Fibroblast of mammary gland (primary cell): ENCODE measurements around the gene PGA4.

Source experiments
- DNase-seq: peaks from one replicate; pipeline ENCODE4 v3.0.0-alpha.2; 2010; ENCODE audit warnings: low read depth
- H3K4me3 ChIP-seq: 2 replicates; pipeline ENCODE4 v1.5.1; 2011; ENCODE audit warnings: low read depth, mild to moderate bottlenecking, low read length, moderate library complexity; ENCODE audit not compliant: control insufficient read depth
- TF ChIP-seq, protein P1 (sequence below): conservative IDR thresholded peaks from 2 replicates; pipeline ENCODE4 v1.5.1; 2011; ENCODE audit warnings: low read depth, low read length, inconsistent platforms; ENCODE audit not compliant: control insufficient read depth, insufficient read depth

Gene PGA4

DNA sequence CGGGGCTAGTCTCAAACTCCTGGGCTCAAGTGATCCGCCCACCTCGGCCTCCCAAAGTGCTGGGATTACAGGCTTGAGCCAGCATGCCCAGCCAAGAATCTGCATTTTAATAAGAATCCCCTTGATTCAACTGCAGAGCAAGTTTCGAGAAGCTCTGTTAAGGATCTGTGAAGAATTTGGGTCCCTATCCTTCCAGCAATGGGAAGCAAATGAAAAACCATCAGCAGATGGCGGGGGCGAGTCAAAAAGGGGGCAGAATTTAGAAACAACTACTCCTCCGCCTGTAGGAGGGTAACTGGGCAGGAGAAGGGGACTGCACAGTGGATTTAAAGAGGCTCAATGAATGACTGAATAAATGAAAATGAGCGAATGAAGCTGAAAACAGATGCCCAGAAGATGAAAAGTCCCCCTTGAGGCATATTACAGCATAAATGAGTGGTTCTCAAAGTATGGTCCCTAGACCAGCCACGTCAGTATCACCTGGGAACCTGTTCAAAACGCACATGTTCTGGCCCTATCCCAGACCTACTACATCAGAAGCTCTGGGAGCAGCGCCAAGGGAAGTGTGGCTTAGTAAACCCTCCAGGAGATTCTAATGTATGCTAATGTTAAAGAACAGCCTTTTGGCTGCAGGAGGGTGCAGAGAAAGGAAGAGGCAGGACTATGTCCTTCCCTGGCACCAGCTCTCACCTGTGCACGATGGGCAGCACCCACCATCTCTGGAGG lies 58.0 kb downstream of the PGA4 start:
- peak; percentile 45 for DNase-seq
- TF ChIP-seq, protein P1, sequence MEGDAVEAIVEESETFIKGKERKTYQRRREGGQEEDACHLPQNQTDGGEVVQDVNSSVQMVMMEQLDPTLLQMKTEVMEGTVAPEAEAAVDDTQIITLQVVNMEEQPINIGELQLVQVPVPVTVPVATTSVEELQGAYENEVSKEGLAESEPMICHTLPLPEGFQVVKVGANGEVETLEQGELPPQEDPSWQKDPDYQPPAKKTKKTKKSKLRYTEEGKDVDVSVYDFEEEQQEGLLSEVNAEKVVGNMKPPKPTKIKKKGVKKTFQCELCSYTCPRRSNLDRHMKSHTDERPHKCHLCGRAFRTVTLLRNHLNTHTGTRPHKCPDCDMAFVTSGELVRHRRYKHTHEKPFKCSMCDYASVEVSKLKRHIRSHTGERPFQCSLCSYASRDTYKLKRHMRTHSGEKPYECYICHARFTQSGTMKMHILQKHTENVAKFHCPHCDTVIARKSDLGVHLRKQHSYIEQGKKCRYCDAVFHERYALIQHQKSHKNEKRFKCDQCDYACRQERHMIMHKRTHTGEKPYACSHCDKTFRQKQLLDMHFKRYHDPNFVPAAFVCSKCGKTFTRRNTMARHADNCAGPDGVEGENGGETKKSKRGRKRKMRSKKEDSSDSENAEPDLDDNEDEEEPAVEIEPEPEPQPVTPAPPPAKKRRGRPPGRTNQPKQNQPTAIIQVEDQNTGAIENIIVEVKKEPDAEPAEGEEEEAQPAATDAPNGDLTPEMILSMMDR = no peak

DNA sequence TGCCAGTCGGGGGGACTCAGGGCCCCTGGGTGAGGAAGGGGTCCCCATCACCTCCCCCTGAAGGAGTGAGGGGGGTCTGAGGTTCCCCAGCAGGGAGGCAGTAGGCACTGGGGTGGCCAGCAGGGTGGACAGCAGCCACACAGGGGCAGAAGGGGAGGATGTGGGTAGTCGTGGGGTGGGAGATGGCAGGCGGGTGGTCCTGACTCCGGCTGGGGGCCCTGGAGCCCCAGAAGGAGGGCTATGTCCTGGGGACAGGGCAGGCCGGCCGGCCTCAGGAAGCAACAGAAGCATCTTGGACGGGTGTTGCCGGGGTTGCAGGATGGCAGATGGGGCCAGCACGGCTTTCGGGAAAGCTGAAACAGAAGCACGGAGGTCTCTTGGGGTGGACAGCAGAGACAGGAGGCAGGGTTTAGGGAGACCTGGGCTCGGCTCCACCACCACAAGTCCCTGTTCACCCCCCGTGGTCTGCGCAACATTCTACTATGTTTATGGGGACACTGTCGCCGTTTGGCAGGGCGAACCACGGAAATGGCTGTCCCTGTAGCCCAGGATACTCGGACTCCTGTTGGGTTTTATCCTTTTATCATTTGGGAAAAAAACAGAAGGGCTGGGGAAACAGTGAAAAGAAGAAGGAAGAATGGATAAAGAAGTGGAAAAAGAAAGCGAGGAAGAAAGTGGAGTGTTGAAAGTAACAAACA lies 58.9 kb downstream of the PGA4 start:
- no peak overlapping the region for H3K4me3 ChIP-seq
- TF ChIP-seq, protein P1 = no peak

More for the DNA sequence above, 58.0 kb downstream of the PGA4 start:
- no peak overlapping the region for H3K4me3 ChIP-seq

More for the DNA sequence above, 58.9 kb downstream of the PGA4 start:
- no peak for DNase-seq
